Psoas muscle (tissue), 8 donors: Measurements from ENCODE around the gene TOLLIP. TPM values are rescaled to one million over a fixed set of nuclear protein-coding genes. Genes with fewer than 3 reads are reported as not detected.
A peak's percentile ranks its signal among the peaks of the same experiment; 100 is the strongest.

Experiments
- ATAC-seq, 4 donors: fragments of 200-7000 bp; cut with Tn5 transposase; one replicate each; pipeline ENCODE4 v1.9.1; 2020; ENCODE audit warnings: moderate library complexity in 3 of 4, mild to moderate bottlenecking in 2 of 4
- DNase-seq, 2 donors: peaks; one replicate each; pipeline ENCODE4 v3.0.0-alpha.2; 2020
- H3K27ac ChIP-seq: fragments of 200-600 bp; one replicate; pipeline ENCODE4 v1.8.0; 2022
- H3K27me3 ChIP-seq, 3 donors: fragments of 200-600 bp in 1 of 3; one replicate each; pipeline versions ENCODE4 v1.6.1 to v1.8.0; 2013 to 2022; ENCODE audit warnings: low read length in 2 of 3, mild to moderate bottlenecking in 2 of 3, moderate library complexity in 1 of 3; ENCODE audit not compliant: insufficient read depth in 3 of 3
- H3K36me3 ChIP-seq, 2 donors: fragments of 200-600 bp in 1 of 2; one replicate each; pipeline versions ENCODE4 v1.6.1 to v1.8.0; 2013 to 2022; ENCODE audit warnings: low read depth in 1 of 2, mild to moderate bottlenecking in 1 of 2, moderate library complexity in 1 of 2; ENCODE audit not compliant: insufficient read depth in 1 of 2
- H3K4me1 ChIP-seq: fragments of 200-600 bp; one replicate; pipeline ENCODE4 v1.8.0; 2022
- H3K4me3 ChIP-seq: fragments of 200-600 bp; one replicate; pipeline ENCODE4 v1.8.0; 2022; ENCODE audit warnings: mild to moderate bottlenecking
- H3K9me3 ChIP-seq: fragments of 200-600 bp; one replicate; pipeline ENCODE4 v1.8.0; 2022
- CTCF ChIP-seq: fragments of 200-600 bp; IDR thresholded peaks from one replicate; pipeline ENCODE4 v1.8.0; 2022; ENCODE audit warnings: antibody characterized with exemption
- WGBS, 3 donors: extraction: QIAGEN DNeasy Blood & Tissue Kit; methylation state at CpG; one replicate each; pipeline versions ENCODE4 v1.1.6 to v1.1.7; 2013; 5-methylcytosine and 5-hydroxymethylcytosine counted together
- intact Hi-C, 2 donors: fragments of 100-400 bp; cut with DNase I; formaldehyde crosslinking; loops; one replicate each; pipeline versions ENCODE4 v1.11.0 to v1.14.2; 2022
- polyA plus RNA-seq, 3 donors: library from polyadenylated mRNA; stranded (reverse); fragments of 200-250 nt; gene quantifications; one replicate each; pipeline ENCODE4 v1.2.3, GENCODE V29; 2013
- total RNA-seq, 4 donors: library from RNA; stranded (reverse); fragmentation: NEBNext Ultra II Directional in 2 of 4; extraction: Animal tissue kit (Norgen Biotek cat#: 25700) in 2 of 4; gene quantifications; one replicate each; pipeline versions ENCODE4 v1.2.1 to v1.2.4, GENCODE V29; 2021 to 2023
- donor health status: healthy with polysubstance abuse.
- donor health status: DM: no; HTN: no; CAD: no; lungs with moderate emphysema.
- donor health status: Bipolar disorder and iron deficiency.
- donor health status: healthy.
- donor health status: DM: yes; HTN: yes; CAD: no.
- donor health status: DM: no; HTN: no; CAD: no.
- donor health status: DM: no; HTN: no; CAD: no.
- donor health status: DM: yes; HTN: yes; CAD: no.

The TOLLIP gene
- total and polyA plus RNA-seq, 7 donors: 33.5 to 74.6 (median 56.4) TPM

- 82 to 85% (median 84%) methylated on average over 15 to 23 of the region's 23 CpGs for WGBS, 3 donors
- H3K4me1 ChIP-seq: no peaks in the 10 kb centered on the region
- intact Hi-C loops: no loop called here
- no peak for TF ChIP-seq CTCF
- peaks cover 0 to 3% (median 0%) of the 10 kb centered on the region in 3 donors for H3K27me3 ChIP-seq
- no peaks in the 10 kb centered on the region for H3K9me3 ChIP-seq
- H3K4me3 ChIP-seq: no peak overlapping the region
- no peaks in the 10 kb centered on the region for H3K36me3 ChIP-seq
- no peak for ATAC-seq
- no peak overlapping the region for H3K27ac ChIP-seq
- DNase-seq: no peak
These were observed 69.7 kb downstream of the TOLLIP start for GRCh38 chr11:1239596-1240205.

GRCh38 chr11:1238767-1239595, 70.5 kb downstream of the TOLLIP start:
- peaks cover 0 to 3% (median 0%) of the 10 kb centered on the region in 3 donors for H3K27me3 ChIP-seq
- intact Hi-C loops: no loop called here
- ATAC-seq (peak in 1 of 4 donors; percentile 34), DNase-seq (no peak)
- 53 to 60% (median 55%) methylated on average over 32 to 34 of the region's 34 CpGs for WGBS, 3 donors
- no peaks in the 10 kb centered on the region for H3K9me3 ChIP-seq
- H3K27ac ChIP-seq: no peak overlapping the region
- TF ChIP-seq CTCF: no peak
- no peak overlapping the region for H3K4me3 ChIP-seq
- H3K36me3 ChIP-seq: no peaks in the 10 kb centered on the region
- no peaks in the 10 kb centered on the region for H3K4me1 ChIP-seq

GRCh38 chr11:1237851-1238250, 71.6 kb downstream of the TOLLIP start:
- DNase-seq (peak in 1 of 2 donors; percentile 27), ATAC-seq (no peak)
- Histone ChIP-seq H3K4me3 (no peak overlapping the region), H3K4me1 (no peaks in the 10 kb centered on the region), H3K27me3 (peaks cover 0 to 3% (median 0%) of the 10 kb centered on the region in 3 donors), H3K36me3 (no peaks in the 10 kb centered on the region), H3K9me3 (no peaks in the 10 kb centered on the region), H3K27ac (no peak overlapping the region)
- intact Hi-C loops: no loop called here
- WGBS, 3 donors: 75 to 81% (median 77%) methylated on average over 10 of the region's 10 CpGs
- TF ChIP-seq CTCF: no peak

GRCh38 chr11:1237128-1237580, 72.3 kb downstream of the TOLLIP start:
- no peaks in the 10 kb centered on the region for H3K9me3 ChIP-seq
- intact Hi-C loops: no loop called here
- H3K36me3 ChIP-seq: no peaks in the 10 kb centered on the region
- ATAC-seq: no peak
- TF ChIP-seq CTCF: no peak
- H3K27me3 ChIP-seq: peaks cover 0 to 3% (median under 1%) of the 10 kb centered on the region in 3 donors
- no peaks in the 10 kb centered on the region for H3K4me1 ChIP-seq
- WGBS, 3 donors: 76 to 77% (median 76%) methylated on average over 13 of the region's 13 CpGs
- DNase-seq: peak in 1 of 2 donors; percentile 38
- H3K27ac ChIP-seq: no peak overlapping the region
- no peak overlapping the region for H3K4me3 ChIP-seq
